Uterus (tissue), 4 donors: ENCODE results near the gene RIF1. TPM values are rescaled to one million over a fixed set of nuclear protein-coding genes. Genes with fewer than 3 reads are reported as not detected.

Experiments used
- DNase-seq, 2 donors: peaks; one replicate each; pipeline ENCODE4 v3.0.0-alpha.2; 2019 to 2020
- H3K27ac ChIP-seq, 2 donors: fragments of 200-600 bp; sonication (generic); 1 replicate in 1 of 2; 2 replicates in 1 of 2; pipeline ENCODE4 v1.5.1; 2016 to 2018
- H3K27me3 ChIP-seq, 2 donors: fragments of 200-600 bp; sonication (generic); one replicate each; pipeline ENCODE4 v1.5.1; 2018 to 2019; ENCODE audit warnings: control low read depth in 1 of 2
- H3K36me3 ChIP-seq, 2 donors: fragments of 200-600 bp; sonication (generic); one replicate each; pipeline ENCODE4 v1.5.1; 2019; ENCODE audit warnings: control low read depth in 1 of 2
- H3K4me1 ChIP-seq, 2 donors: fragments of 200-600 bp; sonication (generic); one replicate each; pipeline ENCODE4 v1.5.1; 2018 to 2019; ENCODE audit warnings: control low read depth in 1 of 2
- H3K4me3 ChIP-seq, 2 donors: fragments of 200-600 bp; sonication (generic); 1 replicate in 1 of 2; 2 replicates in 1 of 2; pipeline ENCODE4 v1.5.1; 2018 to 2019; ENCODE audit warnings: mild to moderate bottlenecking in 1 of 2
- H3K9me3 ChIP-seq, 2 donors: fragments of 200-600 bp; sonication (generic); one replicate each; pipeline ENCODE4 v1.5.1; 2019; ENCODE audit warnings: control low read depth in 1 of 2
- POLR2A ChIP-seq, 2 donors: fragments of 450-650 bp; IDR thresholded peaks; one replicate each; pipeline ENCODE4 v1.6.1; 2016; ENCODE audit warnings: antibody characterized with exemption in 2 of 2, mild to moderate bottlenecking in 1 of 2, moderate library complexity in 1 of 2
- intact Hi-C: fragments of 100-400 bp; cut with DNase I; formaldehyde crosslinking; loops from one replicate; pipeline ENCODE4 v1.15.1; 2023; ENCODE audit warnings: low total_unique reads
- total RNA-seq, 4 donors: library from RNA; depleted of rRNA in 3 of 4; stranded (reverse); fragments of >200 nt in 3 of 4; gene quantifications; one replicate each; pipeline versions ENCODE4 v1.1.0 to v1.2.4, GENCODE V29; 2014 to 2023
- TF ChIP-seq, protein P1 (sequence below), 4 experiments: fragments of 200-600 bp in 2 of 4; fragments of 450-650 bp in 2 of 4; sonication (generic) in 2 of 4; IDR thresholded peaks; one replicate each; pipeline ENCODE4 v1.5.1; 2016 to 2019; ENCODE audit warnings: antibody characterized with exemption in 4 of 4, mild to moderate bottlenecking in 2 of 4, moderate library complexity in 1 of 4
- donor health status: DM: yes; HTN: yes; CAD: no.

Gene RIF1
- total RNA-seq, 4 donors from 2014 or later, result 19.0 to 99.6 (median 56.3) TPM

DNA sequence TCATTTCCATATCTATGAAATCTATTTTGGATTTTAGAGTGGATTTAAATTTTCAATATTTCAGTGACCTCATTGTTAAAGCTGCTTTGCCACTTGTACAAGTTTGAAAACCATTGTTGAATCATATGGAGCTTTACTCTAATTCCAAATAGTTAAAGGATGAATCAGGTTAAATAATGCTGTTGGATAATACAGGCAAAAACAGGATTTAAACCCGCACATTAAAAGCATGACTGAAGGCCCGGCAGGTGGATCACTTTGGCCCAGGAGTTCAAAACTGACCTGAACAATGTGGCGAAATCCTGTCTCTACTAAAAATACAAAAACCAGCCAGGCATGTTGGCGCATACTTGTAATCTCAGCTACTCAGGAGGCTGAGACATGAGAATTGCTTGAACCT is 68.3 kb downstream of the RIF1 start:
- TF ChIP-seq, protein P1, sequence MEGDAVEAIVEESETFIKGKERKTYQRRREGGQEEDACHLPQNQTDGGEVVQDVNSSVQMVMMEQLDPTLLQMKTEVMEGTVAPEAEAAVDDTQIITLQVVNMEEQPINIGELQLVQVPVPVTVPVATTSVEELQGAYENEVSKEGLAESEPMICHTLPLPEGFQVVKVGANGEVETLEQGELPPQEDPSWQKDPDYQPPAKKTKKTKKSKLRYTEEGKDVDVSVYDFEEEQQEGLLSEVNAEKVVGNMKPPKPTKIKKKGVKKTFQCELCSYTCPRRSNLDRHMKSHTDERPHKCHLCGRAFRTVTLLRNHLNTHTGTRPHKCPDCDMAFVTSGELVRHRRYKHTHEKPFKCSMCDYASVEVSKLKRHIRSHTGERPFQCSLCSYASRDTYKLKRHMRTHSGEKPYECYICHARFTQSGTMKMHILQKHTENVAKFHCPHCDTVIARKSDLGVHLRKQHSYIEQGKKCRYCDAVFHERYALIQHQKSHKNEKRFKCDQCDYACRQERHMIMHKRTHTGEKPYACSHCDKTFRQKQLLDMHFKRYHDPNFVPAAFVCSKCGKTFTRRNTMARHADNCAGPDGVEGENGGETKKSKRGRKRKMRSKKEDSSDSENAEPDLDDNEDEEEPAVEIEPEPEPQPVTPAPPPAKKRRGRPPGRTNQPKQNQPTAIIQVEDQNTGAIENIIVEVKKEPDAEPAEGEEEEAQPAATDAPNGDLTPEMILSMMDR (IDR thresholded peaks at IDR 0.05), result no peak
- TF ChIP-seq POLR2A (IDR thresholded peaks at IDR 0.05), result no peak
- no peak for DNase-seq
- Histone ChIP-seq H3K36me3 (no peaks in the 10 kb centered on the region), H3K4me3 (no peak overlapping the region), H3K27ac (no peak overlapping the region), H3K4me1 (no peaks in the 10 kb centered on the region), H3K9me3 (no peaks in the 10 kb centered on the region), H3K27me3 (no peaks in the 10 kb centered on the region)
- intact Hi-C loops, result no loop called here

DNA sequence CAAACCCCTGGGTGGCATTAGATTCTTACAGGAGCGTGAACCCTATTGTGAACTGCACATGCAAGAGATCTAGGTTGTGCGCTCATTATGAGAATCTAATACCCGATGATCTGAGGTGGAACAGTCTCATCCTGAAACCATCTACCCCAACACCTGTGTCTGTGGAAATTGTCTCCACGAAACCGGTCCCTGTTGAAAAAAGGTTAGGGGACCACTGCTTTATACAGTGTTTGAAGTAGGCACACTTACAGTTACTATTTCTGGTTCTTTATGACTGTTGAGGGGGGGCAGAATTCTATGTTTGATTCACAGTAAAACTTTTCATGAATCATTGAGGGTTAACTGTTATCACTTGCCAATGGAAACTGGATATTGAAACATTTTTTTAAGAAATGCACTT is 72.0 kb downstream of the RIF1 start:
- no peaks in the 10 kb centered on the region for H3K4me1 ChIP-seq
- H3K27me3 ChIP-seq, result no peaks in the 10 kb centered on the region
- no peak overlapping the region for H3K4me3 ChIP-seq
- H3K27ac ChIP-seq, result no peak overlapping the region
- intact Hi-C loops, result no loop called here
- no peaks in the 10 kb centered on the region for H3K36me3 ChIP-seq
- TF ChIP-seq, protein P1 (IDR thresholded peaks at IDR 0.05), result no peak
- TF ChIP-seq POLR2A (IDR thresholded peaks at IDR 0.05), result no peak
- H3K9me3 ChIP-seq, result no peaks in the 10 kb centered on the region
- DNase-seq, result no peak

DNA sequence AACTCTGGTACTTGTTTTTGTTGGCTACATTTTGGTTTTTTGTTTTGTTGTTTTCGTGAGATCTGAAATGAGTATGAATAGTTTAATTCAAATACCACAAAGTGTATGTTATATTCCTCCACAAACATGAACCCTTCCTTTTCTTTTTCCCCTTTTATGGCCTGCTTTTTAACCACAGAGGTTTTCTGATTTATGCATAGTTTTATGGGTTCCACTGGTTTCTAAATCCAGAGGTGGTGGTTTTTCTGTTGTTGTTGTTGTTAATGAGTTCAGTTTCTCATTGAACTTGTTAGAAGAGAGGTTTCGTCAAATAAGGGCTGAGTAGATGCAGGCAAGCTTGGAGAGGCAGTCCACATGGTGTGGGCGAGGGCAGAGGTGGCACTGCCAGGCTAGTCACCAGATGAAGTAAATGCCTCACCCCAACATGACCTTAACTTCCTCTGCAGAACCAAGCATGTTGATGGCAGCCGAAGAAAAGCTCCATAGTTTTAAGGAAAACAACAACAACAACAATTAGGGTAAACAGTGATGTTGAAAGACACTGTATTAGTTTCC is 72.5 kb downstream of the RIF1 start:
- intact Hi-C loops, result no loop called here
- no peaks in the 10 kb centered on the region for H3K36me3 ChIP-seq

DNA sequence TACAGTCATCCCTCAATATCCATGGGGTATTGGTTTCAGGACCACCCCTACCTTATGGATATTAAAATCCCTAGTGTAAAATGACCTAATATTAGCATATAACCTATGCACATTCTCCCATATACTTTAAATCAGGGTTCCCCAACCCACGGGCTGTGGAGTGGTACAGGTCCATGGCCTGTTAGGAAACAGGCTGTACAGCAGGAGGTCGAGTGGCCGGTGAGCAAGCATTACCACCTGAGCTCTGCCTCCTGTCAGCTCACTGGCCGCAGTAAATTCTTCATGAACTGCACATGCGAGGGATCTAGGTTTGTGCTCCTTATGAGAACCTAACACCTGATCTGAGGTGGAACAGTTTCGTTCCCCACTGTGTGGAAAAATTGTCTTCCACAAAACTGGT is 73.8 kb downstream of the RIF1 start:
- TF ChIP-seq, protein P1 (IDR thresholded peaks at IDR 0.05), result no peak
- no peak for TF ChIP-seq POLR2A (IDR thresholded peaks at IDR 0.05)
- no peaks in the 10 kb centered on the region for H3K36me3 ChIP-seq
- no peak overlapping the region for H3K4me3 ChIP-seq
- intact Hi-C loops, result no loop called here
- DNase-seq, result no peak
- H3K27ac ChIP-seq, result no peak overlapping the region
- no peaks in the 10 kb centered on the region for H3K27me3 ChIP-seq
- H3K4me1 ChIP-seq, result no peaks in the 10 kb centered on the region
- H3K9me3 ChIP-seq, result no peaks in the 10 kb centered on the region

More for the DNA sequence above, 72.5 kb downstream of the RIF1 start:
- H3K4me1 ChIP-seq, result no peaks in the 10 kb centered on the region
- DNase-seq, result no peak
- H3K27me3 ChIP-seq, result no peaks in the 10 kb centered on the region
- no peak overlapping the region for H3K27ac ChIP-seq
- TF ChIP-seq POLR2A (IDR thresholded peaks at IDR 0.05), result no peak
- TF ChIP-seq, protein P1 (IDR thresholded peaks at IDR 0.05), result no peak
- no peaks in the 10 kb centered on the region for H3K9me3 ChIP-seq
- no peak overlapping the region for H3K4me3 ChIP-seq

DNA sequence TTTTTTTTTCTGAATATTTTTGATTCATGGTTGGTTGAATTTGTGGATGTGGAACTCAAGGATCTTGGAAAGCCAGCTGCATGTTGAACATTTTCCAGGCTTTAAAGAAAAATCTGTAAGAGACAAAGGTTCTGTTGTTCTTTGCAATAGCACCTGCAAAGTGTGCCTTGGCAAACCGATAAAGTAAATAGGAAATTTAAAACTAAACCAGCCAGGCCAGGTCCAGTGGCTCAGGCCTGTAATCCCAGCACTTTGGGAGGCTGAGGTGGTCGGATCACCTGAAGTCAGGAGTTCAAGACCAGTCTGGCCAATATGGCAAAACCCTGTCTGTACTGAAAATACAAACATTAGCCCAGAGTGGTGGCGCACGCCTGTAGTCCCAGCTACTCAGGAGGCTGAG is 74.4 kb downstream of the RIF1 start:
- no peak overlapping the region for H3K27ac ChIP-seq
- TF ChIP-seq, protein P1 (IDR thresholded peaks at IDR 0.05), result no peak

More for the DNA sequence above, 74.4 kb downstream of the RIF1 start:
- H3K9me3 ChIP-seq, result no peaks in the 10 kb centered on the region
- DNase-seq, result no peak
- H3K36me3 ChIP-seq, result no peaks in the 10 kb centered on the region
- intact Hi-C loops, result no loop called here
- no peaks in the 10 kb centered on the region for H3K4me1 ChIP-seq
- no peak overlapping the region for H3K4me3 ChIP-seq
- no peaks in the 10 kb centered on the region for H3K27me3 ChIP-seq
